Activated naive CD4-positive, alpha-beta T cell treated with anti-CD3 and anti-CD28 coated beads, Interleukin-2, amount 50 U/mL, for 72 hours (primary cell): ENCODE results near the gene GATC. TPM values are rescaled to one million over a fixed set of nuclear protein-coding genes. Genes with fewer than 3 reads are reported as not detected.

Source experiments
- ATAC-seq, 2 donors: fragments of 150-1000 bp; cut with Tn5 transposase; 2 replicates each; pipeline ENCODE4 v1.10.0; 2021; ENCODE audit warnings: mild to moderate bottlenecking in 2 of 2, moderate library complexity in 2 of 2
- DNase-seq, 2 donors: peaks; one replicate each; pipeline ENCODE4 v3.0.0; 2021 to 2022; ENCODE audit warnings: low spot score in 2 of 2
- H3K27ac Mint-ChIP-seq, 2 donors: one replicate each; pipeline ENCODE4 v1.8.0; 2022; ENCODE audit warnings: mild to moderate bottlenecking in 2 of 2, mixed read lengths in 2 of 2
- H3K36me3 Mint-ChIP-seq, 2 donors: one replicate each; pipeline ENCODE4 v1.8.0; 2022; ENCODE audit warnings: mixed read lengths in 2 of 2
- H3K9me3 Mint-ChIP-seq, 2 donors: one replicate each; pipeline ENCODE4 v1.8.0; 2022; ENCODE audit warnings: mixed read lengths in 2 of 2
- total RNA-seq, 2 donors: library from RNA; stranded (reverse); gene quantifications; one replicate each; pipeline ENCODE4 v1.2.3, GENCODE V29; 2022

Gene GATC
- total RNA-seq, 2 donors from 2014 or later, result 27.5 to 46.3 TPM

- Mint-ChIP-seq H3K27ac (no peak overlapping the region), H3K36me3 (peaks cover 0 to 6% of the 10 kb centered on the region in 2 donors), H3K9me3 (no peaks in the 10 kb centered on the region)
- DNase-seq, result no peak
- ATAC-seq, result no peak
Measured at GRCh38 chr12:120504587-120504986, 58.3 kb downstream of the GATC start.

- Mint-ChIP-seq H3K27ac (no peak overlapping the region), H3K36me3 (no peaks in the 10 kb centered on the region), H3K9me3 (no peaks in the 10 kb centered on the region)
- no peak for DNase-seq
- ATAC-seq, result no peak
Measured at GRCh38 chr12:120508537-120508936, 62.3 kb downstream of the GATC start.

Other genes with a start within 250 kb of the GATC start
- gene RPLP0, start 245.3 kb upstream of the GATC start, total RNA-seq, result 1,000 to 10,000 TPM; 4,045 to 4,525 TPM
- gene PXN, start 180.7 kb upstream of the GATC start, total RNA-seq, result 10 to 100 TPM; 49.8 to 66.8 TPM
- gene RNU4-2, start 154.5 kb upstream of the GATC start, total RNA-seq, result 1,000 to 10,000 TPM; 2,655 to 3,867 TPM
- 1,000 to 10,000 TPM; 1,753 to 2,211 TPM for gene RNU4-1, start 153.2 kb upstream of the GATC start, total RNA-seq
- 1 to 10 TPM; 3.3 TPM for gene SIRT4, start 144.1 kb upstream of the GATC start, total RNA-seq
- not detected for gene PLA2G1B, start 118.7 kb upstream of the GATC start, total RNA-seq
- gene MSI1, start 77.3 kb upstream of the GATC start, total RNA-seq, result under 1 TPM in 1 of 2 donors, not detected in 1; 0.51 TPM
- gene COX6A1, start 8.3 kb upstream of the GATC start, total RNA-seq, result 100 to 1,000 TPM; 416 to 490 TPM
- 10 to 100 TPM; 33.8 to 49.5 TPM for gene TRIAP1, start 60 bp upstream of the GATC start, total RNA-seq
- gene SRSF9, start 23.3 kb downstream of the GATC start, total RNA-seq, result 100 to 1,000 TPM; 148 to 207 TPM
- 100 to 1,000 TPM in 1 of 2 donors, 10 to 100 TPM in 1; 49.5 to 157 TPM for gene DYNLL1, start 49.7 kb downstream of the GATC start, total RNA-seq
- 10 to 100 TPM in 1 of 2 donors, 1 to 10 TPM in 1; 9.7 to 37.8 TPM for gene COQ5, start 82.7 kb downstream of the GATC start, total RNA-seq
- 100 to 1,000 TPM; 182 to 196 TPM for gene RNF10, start 87.9 kb downstream of the GATC start, total RNA-seq
- gene POP5, start 135.0 kb downstream of the GATC start, total RNA-seq, result 10 to 100 TPM; 34.7 to 51.5 TPM
- 1 to 10 TPM in 1 of 2 donors, not detected in 1; 3.0 TPM for gene CABP1, start 194.2 kb downstream of the GATC start, total RNA-seq
- 10 to 100 TPM; 51.0 to 89.9 TPM for gene MLEC, start 240.7 kb downstream of the GATC start, total RNA-seq